IPS-20b (cell line): ENCODE data around the gene CRIM1.

Experiments
- H3K27ac ChIP-seq: one replicate; pipeline ENCODE4 v1.5.1; 2013; ENCODE audit warnings: low read length
- H3K27me3 ChIP-seq: 2 replicates; pipeline ENCODE4 v1.6.1; 2013; ENCODE audit warnings: mild to moderate bottlenecking, low read length, inconsistent platforms; ENCODE audit not compliant: insufficient read depth
- H3K36me3 ChIP-seq: 2 replicates; pipeline ENCODE4 v1.6.1; 2013; ENCODE audit warnings: low read depth, mild to moderate bottlenecking, inconsistent platforms, low read length, moderate library complexity; ENCODE audit not compliant: insufficient read depth
- H3K4me1 ChIP-seq: 2 replicates; pipeline ENCODE4 v1.6.1; 2013; ENCODE audit warnings: mild to moderate bottlenecking, control low read depth, inconsistent platforms, low read length, moderate library complexity; ENCODE audit not compliant: insufficient read depth
- H3K4me3 ChIP-seq: 2 replicates; pipeline ENCODE4 v1.5.1; 2013; ENCODE audit warnings: mild to moderate bottlenecking, low read length, inconsistent platforms
- H3K9ac ChIP-seq: 2 replicates; pipeline ENCODE4 v1.6.1; 2013; ENCODE audit warnings: low read depth, mild to moderate bottlenecking, inconsistent platforms, low read length, moderate library complexity
- H3K9me3 ChIP-seq: 2 replicates; pipeline ENCODE4 v1.6.1; 2013; ENCODE audit warnings: mild to moderate bottlenecking, low read depth, low read length, inconsistent platforms; ENCODE audit not compliant: insufficient read depth

The CRIM1 gene

GRCh38 chr2:36392571-36393255, 37.1 kb downstream of the CRIM1 start:
- Histone ChIP-seq H3K4me1 (peaks cover 40% of the 10 kb centered on the region), H3K9me3 (no peaks in the 10 kb centered on the region), H3K27me3 (no peaks in the 10 kb centered on the region), H3K4me3 (no peak overlapping the region), H3K27ac (no peak overlapping the region), H3K9ac (no peak overlapping the region), H3K36me3 (peaks cover 11% of the 10 kb centered on the region; the same call in 1 of the 2 replicates)

- no peak overlapping the region for H3K4me3 ChIP-seq
- H3K27me3 ChIP-seq: no peaks in the 10 kb centered on the region
- peaks cover 41% of the 10 kb centered on the region for H3K4me1 ChIP-seq
- peaks cover 11% of the 10 kb centered on the region; the same call in 1 of the 2 replicates for H3K36me3 ChIP-seq
- H3K9ac ChIP-seq: no peak overlapping the region
- H3K9me3 ChIP-seq: no peaks in the 10 kb centered on the region
- H3K27ac ChIP-seq: no peak overlapping the region
These were observed 38.2 kb downstream of the CRIM1 start for GRCh38 chr2:36393738-36394256.

- peaks cover 41% of the 10 kb centered on the region for H3K4me1 ChIP-seq
- H3K9ac ChIP-seq: no peak overlapping the region
- H3K27ac ChIP-seq: no peak overlapping the region
These were observed 39.2 kb downstream of the CRIM1 start for GRCh38 chr2:36394804-36395203.

GRCh38 chr2:36395866-36396265, 40.3 kb downstream of the CRIM1 start:
- no peaks in the 10 kb centered on the region for H3K27me3 ChIP-seq
- no peak overlapping the region for H3K27ac ChIP-seq
- H3K4me3 ChIP-seq: no peak overlapping the region
- H3K9ac ChIP-seq: no peak overlapping the region
- peaks cover 6% of the 10 kb centered on the region; the same call in 1 of the 2 replicates for H3K36me3 ChIP-seq
- H3K9me3 ChIP-seq: no peaks in the 10 kb centered on the region
- peaks cover 41% of the 10 kb centered on the region for H3K4me1 ChIP-seq

More at GRCh38 chr2:36394804-36395203, 39.2 kb downstream of the CRIM1 start:
- Histone ChIP-seq H3K4me3 (no peak overlapping the region), H3K9me3 (no peaks in the 10 kb centered on the region), H3K27me3 (no peaks in the 10 kb centered on the region), H3K36me3 (peaks cover 6% of the 10 kb centered on the region; the same call in 1 of the 2 replicates)

- Histone ChIP-seq H3K9me3 (no peaks in the 10 kb centered on the region), H3K27ac (no peak overlapping the region), H3K4me3 (no peak overlapping the region), H3K9ac (no peak overlapping the region), H3K4me1 (peaks cover 41% of the 10 kb centered on the region), H3K36me3 (peaks cover 6% of the 10 kb centered on the region; the same call in 1 of the 2 replicates), H3K27me3 (no peaks in the 10 kb centered on the region)
These were observed 41.4 kb downstream of the CRIM1 start for GRCh38 chr2:36396878-36397539.

GRCh38 chr2:36397728-36398413, 42.3 kb downstream of the CRIM1 start:
- no peaks in the 10 kb centered on the region for H3K27me3 ChIP-seq
- H3K4me1 ChIP-seq: peaks cover 34% of the 10 kb centered on the region; the same call in 1 of the 2 replicates
- H3K4me3 ChIP-seq: no peak overlapping the region
- no peak overlapping the region for H3K27ac ChIP-seq
- no peak overlapping the region for H3K9ac ChIP-seq
- peaks cover 6% of the 10 kb centered on the region; the same call in 1 of the 2 replicates for H3K36me3 ChIP-seq
- no peaks in the 10 kb centered on the region for H3K9me3 ChIP-seq

- H3K4me1 ChIP-seq: peaks cover 30% of the 10 kb centered on the region; the same call in 1 of the 2 replicates
- peaks cover 6% of the 10 kb centered on the region; the same call in 1 of the 2 replicates for H3K36me3 ChIP-seq
- H3K27me3 ChIP-seq: no peaks in the 10 kb centered on the region
- no peak overlapping the region for H3K9ac ChIP-seq
- H3K4me3 ChIP-seq: no peak overlapping the region
- H3K9me3 ChIP-seq: no peaks in the 10 kb centered on the region
- H3K27ac ChIP-seq: no peak overlapping the region
These were observed 43.5 kb downstream of the CRIM1 start for GRCh38 chr2:36399050-36399449.

- Histone ChIP-seq H3K4me3 (no peak overlapping the region), H3K9ac (no peak overlapping the region), H3K27ac (no peak overlapping the region), H3K27me3 (no peaks in the 10 kb centered on the region), H3K36me3 (no peaks in the 10 kb centered on the region), H3K4me1 (peaks cover 48% of the 10 kb centered on the region), H3K9me3 (no peaks in the 10 kb centered on the region)
These were observed 48.2 kb downstream of the CRIM1 start for GRCh38 chr2:36403675-36404230.

GRCh38 chr2:36404318-36404717, 48.7 kb downstream of the CRIM1 start:
- Histone ChIP-seq H3K4me1 (peaks cover 43% of the 10 kb centered on the region), H3K27ac (no peak overlapping the region), H3K9me3 (no peaks in the 10 kb centered on the region), H3K9ac (no peak overlapping the region), H3K27me3 (no peaks in the 10 kb centered on the region), H3K36me3 (no peaks in the 10 kb centered on the region), H3K4me3 (no peak overlapping the region)

GRCh38 chr2:36404754-36405153, 49.2 kb downstream of the CRIM1 start:
- H3K36me3 ChIP-seq: no peaks in the 10 kb centered on the region

GRCh38 chr2:36405183-36405582, 49.6 kb downstream of the CRIM1 start:
- no peak overlapping the region for H3K4me3 ChIP-seq
- no peak overlapping the region for H3K9ac ChIP-seq
- H3K27ac ChIP-seq: no peak overlapping the region
- no peaks in the 10 kb centered on the region for H3K27me3 ChIP-seq
- H3K9me3 ChIP-seq: no peaks in the 10 kb centered on the region
- H3K36me3 ChIP-seq: no peaks in the 10 kb centered on the region
- peaks cover 46% of the 10 kb centered on the region for H3K4me1 ChIP-seq

More at GRCh38 chr2:36404754-36405153, 49.2 kb downstream of the CRIM1 start:
- Histone ChIP-seq H3K27ac (no peak overlapping the region), H3K4me3 (no peak overlapping the region), H3K9me3 (no peaks in the 10 kb centered on the region), H3K9ac (no peak overlapping the region), H3K4me1 (peaks cover 42% of the 10 kb centered on the region), H3K27me3 (no peaks in the 10 kb centered on the region)
